Osteoblast (primary cell): ENCODE results near the gene CCDC80. TPM values are rescaled to one million over a fixed set of nuclear protein-coding genes. Genes with fewer than 3 reads are reported as not detected.

Source experiments
- DNase-seq: peaks from one replicate; pipeline ENCODE4 v3.0.0; 2011; ENCODE audit warnings: low spot score, mixed read lengths; ENCODE audit not compliant: insufficient read length; ENCODE audit errors: missing footprints
- H2AFZ ChIP-seq: 2 replicates; pipeline ENCODE4 v1.6.0; 2011; ENCODE audit warnings: mild to moderate bottlenecking, low read length
- H3K27ac ChIP-seq: 2 replicates; pipeline ENCODE4 v1.5.1; 2011; ENCODE audit warnings: mild to moderate bottlenecking, low read depth, low read length, moderate library complexity
- H3K27me3 ChIP-seq: 2 replicates; pipeline ENCODE4 v1.6.0; 2012; ENCODE audit warnings: mild to moderate bottlenecking, control low read depth, inconsistent platforms, low read length, moderate library complexity; ENCODE audit not compliant: insufficient read depth
- H3K36me3 ChIP-seq: 2 replicates; pipeline ENCODE4 v1.5.1; 2011; ENCODE audit warnings: mild to moderate bottlenecking, low read length, control low read depth, moderate library complexity; ENCODE audit not compliant: insufficient read depth
- H3K4me1 ChIP-seq: 2 replicates; pipeline ENCODE4 v1.5.1; 2011; ENCODE audit warnings: mild to moderate bottlenecking, low read length, control low read depth, moderate library complexity; ENCODE audit not compliant: insufficient read depth
- H3K4me2 ChIP-seq: 2 replicates; pipeline ENCODE4 v1.6.0; 2011; ENCODE audit warnings: mild to moderate bottlenecking, low read length; ENCODE audit not compliant: insufficient read depth
- H3K4me3 ChIP-seq: fragments of 200-600 bp; sonication (generic); 3 replicates; pipeline ENCODE4 v1.5.1; 2012; ENCODE audit warnings: mild to moderate bottlenecking, low read length, inconsistent platforms; ENCODE audit not compliant: insufficient read depth
- H3K79me2 ChIP-seq: 2 replicates; pipeline ENCODE4 v1.6.0; 2012; ENCODE audit warnings: mild to moderate bottlenecking, low read length, control low read depth, inconsistent platforms; ENCODE audit not compliant: insufficient read depth
- H3K9me3 ChIP-seq: 2 replicates; pipeline ENCODE4 v1.5.1; 2011; ENCODE audit warnings: low read depth, low read length, control low read depth
- H4K20me1 ChIP-seq: 2 replicates; pipeline ENCODE4 v1.6.0; 2012; ENCODE audit warnings: mild to moderate bottlenecking, low read length, control low read depth; ENCODE audit not compliant: insufficient read depth
- CTCF ChIP-seq: IDR thresholded peaks from 2 replicates; pipeline ENCODE4 v1.5.1; 2011; ENCODE audit warnings: mild to moderate bottlenecking, low read depth, low read length, moderate library complexity; ENCODE audit errors: extremely low read depth
- total RNA-seq: library from RNA; depleted of rRNA; stranded (reverse); fragments of >200 nt; gene quantifications from 2 replicates; pipeline ENCODE4 v1.2.3, GENCODE V29; 2012

Gene CCDC80
- 564 and 657 TPM in 2 replicates for total RNA-seq

GRCh38 chr3:112640930-112641801, at the start of gene CCDC80:
Gene CCDC80 (minus strand): TSS chr3:112641143. CDS start chr3:112639905, 1,238 bp downstream.
- peak; percentile 69 for DNase-seq
- Histone ChIP-seq H4K20me1 (peaks cover 29% of the 10 kb centered on the region), H3K79me2 (peaks cover 47% of the 10 kb centered on the region)

GRCh38 chr3:112689989-112690388, 49.0 kb upstream of the CCDC80 start:
- Histone ChIP-seq H3K36me3 (no peaks in the 10 kb centered on the region), H4K20me1 (no peaks in the 10 kb centered on the region), H3K79me2 (no peaks in the 10 kb centered on the region), H3K27ac (no peak overlapping the region), H3K4me2 (no peak overlapping the region), H3K9me3 (no peaks in the 10 kb centered on the region), H2AFZ (peak overlapping the region; percentile 55), H3K4me3 (no peak overlapping the region), H3K4me1 (peaks cover 36% of the 10 kb centered on the region), H3K27me3 (no peaks in the 10 kb centered on the region)
- no peak for DNase-seq
- TF ChIP-seq CTCF: no peak

More at GRCh38 chr3:112640930-112641801, at the start of gene CCDC80:
- H3K4me3 ChIP-seq: peak within 1 kb of the TSS; percentile 80
- peak within 1 kb of the TSS; percentile 98 for H3K27ac ChIP-seq
- H3K4me2 ChIP-seq: peak within 1 kb of the TSS; percentile 93
- peaks cover 44% of the 10 kb centered on the region for H3K4me1 ChIP-seq
- no peaks in the 10 kb centered on the region for H3K27me3 ChIP-seq
- no peak for TF ChIP-seq CTCF
- no peaks in the 10 kb centered on the region for H3K9me3 ChIP-seq
- peak within 1 kb of the TSS; percentile 30 for H2AFZ ChIP-seq
- peaks cover 26% of the 10 kb centered on the region for H3K36me3 ChIP-seq

- DNase-seq: no peak
Measured at GRCh38 chr3:112689385-112689784, 48.4 kb upstream of the CCDC80 start.

More at GRCh38 chr3:112689385-112689784, 48.4 kb upstream of the CCDC80 start:
- H3K36me3 ChIP-seq: no peaks in the 10 kb centered on the region
- no peak overlapping the region for H3K4me3 ChIP-seq
- H3K4me1 ChIP-seq: peaks cover 42% of the 10 kb centered on the region
- no peak overlapping the region for H3K4me2 ChIP-seq
- no peaks in the 10 kb centered on the region for H4K20me1 ChIP-seq
- H3K27ac ChIP-seq: no peak overlapping the region
- H3K79me2 ChIP-seq: no peaks in the 10 kb centered on the region
- H3K9me3 ChIP-seq: no peaks in the 10 kb centered on the region
- no peaks in the 10 kb centered on the region for H3K27me3 ChIP-seq
- peak overlapping the region; percentile 55 for H2AFZ ChIP-seq
- no peak for TF ChIP-seq CTCF
